NCI-H146 (cell line): Measurements from ENCODE around the gene CLCN6.

Source experiments
- DNase-seq: peaks from one replicate; lab custom pipeline; 2025; lab: John Stamatoyannopoulos, UW

The CLCN6 gene

DNA sequence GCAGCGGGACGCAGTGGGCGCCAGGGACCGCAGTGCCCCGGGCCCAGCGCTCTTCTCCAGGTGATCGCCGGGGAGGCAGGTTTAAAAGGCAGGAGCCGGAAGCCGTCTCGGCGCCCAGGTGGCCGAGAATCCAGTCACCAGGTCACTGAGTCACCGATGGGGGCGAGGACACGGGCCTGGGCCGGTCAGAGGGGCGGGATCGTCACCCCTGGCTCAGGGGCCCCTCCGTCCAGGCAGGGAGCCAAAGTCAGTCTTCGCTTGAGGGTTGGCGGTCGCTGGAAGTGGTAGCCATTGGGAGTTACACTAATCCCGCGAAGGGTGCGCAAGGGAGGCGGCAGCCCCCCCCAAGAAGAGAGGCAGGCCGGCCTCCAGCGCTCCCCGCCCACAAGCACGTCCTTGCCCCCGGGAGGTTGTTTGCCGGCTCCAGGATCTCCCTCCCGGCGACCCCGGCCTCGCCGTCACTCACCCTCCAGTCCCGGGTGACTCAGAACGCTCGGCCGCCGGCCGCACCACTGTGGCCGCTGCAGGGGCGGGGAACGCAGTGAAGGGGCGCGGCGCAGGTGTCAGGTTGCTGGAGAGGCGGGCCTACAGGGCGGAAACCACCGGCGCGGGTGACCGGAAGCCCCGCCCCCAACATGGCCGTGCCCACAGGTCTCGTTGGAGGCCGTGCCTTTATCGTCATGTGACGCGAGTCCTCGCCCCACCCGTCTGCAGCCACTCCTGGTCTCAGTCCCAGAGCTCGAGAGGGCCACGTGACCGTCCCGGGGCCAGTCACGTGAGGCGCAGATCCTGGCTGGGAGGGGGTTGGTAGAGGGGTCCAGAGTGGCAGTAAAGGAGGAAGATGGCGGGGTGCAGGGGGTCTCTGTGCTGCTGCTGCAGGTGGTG lies at the start of gene CLCN6, which contains the start of gene MTHFR:
Gene CLCN6, plus strand, starts transcription at position 770 of the 885 bp plus-strand sequence. Its CDS starts 72 bp downstream, at position 842.
Gene MTHFR, minus strand, starts transcription at position 543 of the 885 bp plus-strand sequence. CDS start 2,848 bp downstream, outside the sequence.
- DNase-seq, result peak; percentile 97

DNA sequence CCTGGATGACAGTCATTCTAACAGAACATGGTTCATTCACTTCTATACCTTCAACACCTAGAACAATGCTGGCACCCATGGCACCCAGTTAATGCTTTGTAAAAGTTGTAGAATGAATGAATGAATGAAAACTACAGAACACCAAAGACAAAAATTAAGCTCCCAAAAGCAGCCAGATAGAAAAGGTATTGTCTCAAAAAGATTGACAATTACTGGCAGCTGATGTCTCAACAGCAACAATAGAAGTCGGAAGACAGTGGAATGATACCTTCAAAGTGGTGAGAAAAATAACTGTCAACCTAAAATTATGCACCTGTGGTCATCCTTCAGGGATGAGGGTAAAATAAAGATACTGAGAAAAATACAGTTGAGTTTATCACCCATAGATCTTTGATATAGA lies 48.9 kb upstream of the CLCN6 start:
- DNase-seq, result no peak

DNA sequence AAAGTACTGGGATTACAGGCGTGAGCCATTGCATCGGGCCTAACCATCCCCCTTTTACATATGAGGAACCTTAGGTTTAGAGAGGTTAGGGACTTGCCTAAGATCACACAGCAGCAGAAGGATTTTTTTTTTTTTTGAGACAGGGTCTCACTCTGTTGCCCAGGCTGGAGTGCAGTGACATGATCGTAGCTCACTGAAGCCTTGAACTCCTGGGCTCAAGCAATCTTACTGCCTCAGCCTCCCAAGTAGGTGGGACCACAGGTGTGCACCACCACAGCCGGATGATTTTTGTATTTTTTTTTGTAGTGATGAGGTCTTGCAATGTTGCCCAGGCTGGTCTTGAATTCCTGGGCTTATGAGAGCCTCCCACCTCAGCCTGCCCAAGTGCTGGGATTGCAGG lies 46.2 kb upstream of the CLCN6 start:
- DNase-seq, result no peak

- DNase-seq, result no peak
Measured at GRCh38 chr1:11761285-11761684, 44.7 kb upstream of the CLCN6 start.

DNA sequence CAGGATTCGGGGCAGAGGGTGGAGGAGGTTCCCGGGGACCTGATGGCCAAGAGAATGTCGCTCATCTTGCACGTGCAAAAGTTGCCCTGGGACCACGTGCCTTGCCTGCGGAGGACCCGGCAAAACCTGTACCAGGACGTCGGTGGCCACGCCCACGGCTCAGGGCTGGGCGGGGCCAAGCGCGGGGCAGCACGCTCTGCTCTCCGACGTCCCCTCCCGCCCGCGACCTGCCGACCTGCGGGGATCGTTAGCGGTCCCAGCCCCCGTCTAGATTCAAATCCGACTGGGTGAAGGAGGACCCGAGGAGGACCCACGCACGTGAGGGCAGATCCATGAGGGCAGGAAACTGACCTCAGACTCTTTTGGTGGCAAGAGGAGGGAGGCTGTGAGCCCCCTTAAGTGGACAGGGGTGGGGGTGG lies 44.0 kb upstream of the CLCN6 start, which contains the start of gene C1orf167:
Gene C1orf167, plus strand, starts transcription at position 206 of the 419 bp plus-strand sequence. CDS start 2,208 bp downstream, outside the sequence.
- DNase-seq, result peak; percentile 37

GRCh38 chr1:11764115-11764514 lies 41.9 kb upstream of the CLCN6 start:
- DNase-seq, result no peak

DNA sequence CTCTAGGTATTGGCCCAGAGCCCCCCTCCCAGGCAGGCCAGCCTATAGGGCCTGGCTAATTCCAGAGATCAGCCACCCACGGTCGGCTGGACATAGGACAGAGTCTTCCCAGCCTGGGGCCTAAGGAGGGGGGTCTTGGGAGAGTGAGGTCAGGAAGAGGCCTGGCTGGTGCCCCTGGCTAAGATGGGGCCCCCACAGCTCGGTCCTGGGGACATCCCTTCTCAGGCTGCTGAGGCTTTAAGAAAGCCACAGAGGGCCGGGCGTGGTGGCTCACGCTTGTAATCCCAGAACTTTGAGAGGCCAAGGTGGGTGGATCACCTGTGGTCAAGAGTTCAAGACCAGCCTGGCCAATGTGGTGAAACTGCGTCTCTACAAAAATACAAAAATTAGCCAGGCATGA lies 41.5 kb upstream of the CLCN6 start:
- no peak for DNase-seq

- DNase-seq, result no peak
Measured at GRCh38 chr1:11765661-11766428, 40.1 kb upstream of the CLCN6 start.

DNA sequence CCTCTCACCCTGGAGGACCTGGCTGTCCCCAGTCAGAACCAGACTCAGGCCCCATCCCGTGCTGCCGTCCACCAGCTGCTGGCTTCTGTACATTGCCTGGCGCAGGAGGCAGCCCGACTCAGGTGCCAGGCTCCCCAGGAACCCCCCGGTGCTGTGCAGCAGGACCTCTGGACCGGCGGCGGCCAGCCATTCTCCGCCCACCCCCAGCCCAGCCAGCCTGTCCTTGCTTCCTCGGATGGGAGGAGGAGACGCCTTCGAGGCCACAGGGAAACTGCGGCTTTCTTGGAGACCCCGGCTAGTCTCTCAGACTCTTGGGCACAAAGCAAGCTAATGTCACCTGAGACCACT lies 39.6 kb upstream of the CLCN6 start:
- no peak for DNase-seq

DNA sequence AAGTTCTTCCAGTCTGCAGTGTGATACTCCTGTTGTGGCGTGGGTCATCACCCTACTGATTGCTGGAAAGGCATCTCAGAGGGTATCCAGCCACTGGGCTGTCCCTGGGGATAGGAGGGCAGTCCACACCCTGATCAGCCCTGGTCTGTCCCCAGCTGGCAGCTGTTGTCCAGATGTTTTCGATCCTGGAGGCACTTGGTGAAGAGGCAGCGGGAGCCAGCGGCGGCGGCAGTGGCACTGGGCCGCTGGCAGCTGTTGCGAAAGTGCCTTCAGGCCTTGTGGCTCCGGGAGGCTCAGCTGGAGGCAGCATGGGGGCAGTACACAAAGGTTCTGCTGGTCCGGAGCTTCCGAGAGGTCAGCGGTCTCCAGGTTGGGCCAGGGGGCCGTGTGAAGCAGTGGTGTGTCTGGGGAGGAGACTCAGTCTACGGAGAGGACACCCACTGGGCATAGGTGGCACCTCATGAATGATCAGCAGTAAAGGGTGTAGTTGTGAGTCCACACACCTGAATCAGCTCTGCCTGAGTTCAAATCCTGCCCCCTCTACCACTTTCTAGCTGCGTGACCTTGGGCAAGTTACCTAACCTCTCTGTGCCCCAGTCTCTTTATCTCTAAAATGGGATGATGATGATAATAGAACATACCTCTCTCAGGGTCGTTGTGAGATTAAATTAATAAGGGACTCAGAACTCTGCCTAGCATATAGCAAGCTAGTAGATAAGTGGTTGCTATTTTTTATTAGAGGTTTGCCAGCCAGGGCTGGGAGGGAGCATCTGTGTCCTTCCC lies 37.9 kb upstream of the CLCN6 start:
- DNase-seq, result no peak

- no peak for DNase-seq
Measured at GRCh38 chr1:11768821-11769220, 37.2 kb upstream of the CLCN6 start.

DNA sequence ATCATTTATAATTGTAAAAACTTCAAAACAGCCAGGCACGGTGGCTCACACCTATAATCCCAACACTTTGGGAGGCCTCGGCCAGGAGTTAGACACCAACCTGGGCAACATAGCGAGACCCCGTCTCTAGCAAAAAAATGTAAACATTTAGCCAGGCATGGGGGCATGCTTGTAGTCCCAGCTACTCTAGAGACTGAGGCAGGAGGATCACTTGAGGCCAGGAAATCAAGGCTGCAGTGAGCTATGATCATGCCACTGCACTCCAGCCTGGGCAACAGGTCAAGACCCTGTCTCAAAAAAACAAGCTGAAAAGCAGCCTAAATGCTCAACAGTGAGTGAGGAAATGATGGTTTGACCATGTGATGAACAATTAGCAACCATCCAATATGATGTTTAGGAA lies 36.7 kb upstream of the CLCN6 start:
- DNase-seq, result no peak

- no peak for DNase-seq
Measured at GRCh38 chr1:11770011-11770410, 36.0 kb upstream of the CLCN6 start.

DNA sequence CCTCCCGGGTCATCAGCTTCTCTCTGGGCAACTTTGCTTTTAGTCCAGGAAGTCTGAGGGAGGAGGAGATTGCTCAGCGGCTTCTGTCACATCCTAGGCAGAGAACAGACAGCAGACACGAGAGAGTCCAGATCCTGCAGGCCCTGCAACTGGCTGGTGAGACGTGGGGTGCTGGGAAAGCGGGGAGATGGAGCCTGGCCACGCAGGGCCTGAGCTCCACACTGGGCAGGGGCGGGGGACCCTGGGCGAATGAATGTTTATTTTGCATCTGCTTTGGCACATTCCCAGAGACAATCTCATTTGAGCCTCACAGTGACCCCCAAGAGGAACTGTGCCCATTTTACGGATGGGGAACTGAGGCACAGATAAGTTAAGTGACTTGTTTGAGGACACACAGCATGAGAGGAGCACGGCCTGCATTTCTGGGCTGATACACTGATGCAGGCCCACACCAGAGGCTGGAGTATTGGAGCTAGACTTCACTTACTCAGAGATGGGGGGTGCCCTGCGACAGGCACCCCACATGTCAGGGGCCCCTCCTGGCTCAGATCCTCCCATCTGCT lies 34.4 kb upstream of the CLCN6 start:
- DNase-seq, result no peak

- no peak for DNase-seq
Measured at GRCh38 chr1:11772458-11772857, 33.5 kb upstream of the CLCN6 start.

DNA sequence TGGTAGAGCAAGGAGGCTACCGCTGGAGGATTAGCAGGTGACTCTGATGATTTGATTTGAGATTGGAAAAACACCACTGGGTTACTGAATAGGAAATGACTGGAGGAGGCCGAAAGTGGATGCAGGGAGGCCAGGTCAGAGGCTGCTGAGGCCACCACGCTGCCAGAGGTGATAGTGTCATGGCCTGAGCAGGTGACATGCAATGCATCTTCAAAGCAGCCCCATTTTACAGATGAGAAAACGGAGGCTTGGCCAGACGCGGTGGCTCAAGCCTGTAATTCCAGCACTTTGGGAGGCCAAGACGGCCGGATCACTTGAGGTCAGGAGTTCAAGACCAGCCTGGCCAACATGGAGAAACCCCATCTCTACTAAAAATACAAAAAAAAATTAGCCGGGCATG lies 31.2 kb upstream of the CLCN6 start:
- DNase-seq, result no peak

GRCh38 chr1:11777658-11778322 lies 28.2 kb upstream of the CLCN6 start:
- no peak for DNase-seq

GRCh38 chr1:11778336-11778735 lies 27.7 kb upstream of the CLCN6 start:
- DNase-seq, result no peak

DNA sequence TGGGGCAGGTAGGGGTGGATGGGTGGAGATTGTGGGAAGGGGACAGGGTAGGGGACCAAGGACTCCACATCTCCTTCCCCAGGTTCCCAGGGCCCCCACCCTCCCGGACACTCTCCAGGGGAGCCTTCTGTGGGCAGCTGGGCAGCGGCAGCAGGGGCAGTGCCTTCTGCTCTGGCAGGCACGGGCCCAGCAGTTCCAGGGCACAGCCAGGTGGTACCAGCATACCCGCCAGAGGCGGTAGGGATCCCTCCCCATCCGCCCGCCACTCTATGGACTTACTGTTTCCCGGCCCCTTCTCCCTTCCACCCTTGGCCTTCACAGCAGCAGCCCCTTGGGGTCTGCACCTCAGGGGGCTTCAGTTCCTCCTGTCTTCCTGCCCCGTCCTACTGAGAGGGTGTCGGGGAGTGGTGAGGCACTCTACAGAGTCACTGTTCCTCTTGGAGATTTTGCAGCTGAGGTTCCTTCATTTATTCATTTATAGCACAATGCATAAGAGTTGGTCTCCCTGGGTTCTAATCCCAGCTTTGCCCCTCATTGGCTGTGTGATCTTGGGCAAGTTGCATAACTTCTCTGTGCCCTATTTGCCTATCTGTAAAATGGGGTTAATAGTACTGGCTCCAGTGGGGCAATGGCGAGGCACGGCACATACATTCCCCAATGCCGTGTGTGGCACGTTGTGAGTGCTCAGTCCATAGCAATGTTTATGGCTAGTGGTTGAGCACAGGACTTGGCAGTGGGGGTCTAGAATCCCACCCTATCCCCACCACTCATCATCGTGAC lies 27.0 kb upstream of the CLCN6 start:
- DNase-seq, result no peak

DNA sequence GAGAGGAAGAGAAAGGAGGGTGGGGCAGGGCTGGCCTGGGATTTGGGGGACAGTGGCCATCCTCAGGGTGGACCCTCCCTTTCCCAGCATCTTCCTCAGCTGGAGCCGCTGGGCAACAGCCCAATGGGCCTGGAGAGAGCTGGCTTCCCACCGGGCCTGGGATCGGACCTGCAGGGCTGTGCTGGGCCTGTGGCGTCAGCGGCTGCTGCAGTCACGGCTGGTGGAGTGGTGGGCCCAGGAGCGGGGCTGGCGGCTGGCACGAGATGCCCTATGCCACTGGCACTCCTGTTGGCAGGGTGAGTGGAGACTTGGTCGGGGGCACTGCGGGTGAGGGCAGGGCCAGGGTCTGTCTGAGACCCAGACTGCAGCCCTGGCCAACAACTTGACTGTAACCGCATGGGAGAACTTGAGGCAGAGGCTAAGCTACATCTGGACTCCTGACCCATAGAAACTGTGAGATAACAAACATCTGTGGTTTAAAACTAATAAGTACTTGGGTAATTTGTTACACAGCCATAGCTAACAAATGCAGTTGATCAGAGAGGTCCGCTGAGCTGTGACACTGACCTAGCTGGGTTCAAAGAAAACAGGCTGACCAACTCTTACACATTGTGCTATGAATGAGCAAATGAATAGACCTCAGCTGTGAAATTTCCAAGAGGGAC lies 26.1 kb upstream of the CLCN6 start:
- DNase-seq, result no peak
